Neuronal stem cell (in vitro differentiated cells): ENCODE measurements around the gene GPS2.

Experiments
- DNase-seq: peaks from one replicate; pipeline ENCODE4 v3.0.0-alpha.2; 2013; ENCODE audit warnings: low spot score
- H2AFZ ChIP-seq: one replicate; pipeline ENCODE4 v1.6.1; 2013; ENCODE audit warnings: mild to moderate bottlenecking, low read length, inconsistent platforms
- H2AK5ac ChIP-seq: 2 replicates; pipeline ENCODE4 v1.6.1; 2013; ENCODE audit warnings: low read depth, mild to moderate bottlenecking, inconsistent platforms, low read length, moderate library complexity, mixed read lengths
- H2BK120ac ChIP-seq: 2 replicates; pipeline ENCODE4 v1.6.1; 2013; ENCODE audit warnings: low read depth, mild to moderate bottlenecking, inconsistent platforms, low read length, moderate library complexity, mixed read lengths
- H2BK12ac ChIP-seq: one replicate; pipeline ENCODE4 v1.6.1; 2013; ENCODE audit warnings: low read length, inconsistent platforms
- H2BK15ac ChIP-seq: 2 replicates; pipeline ENCODE4 v1.6.1; 2013; ENCODE audit warnings: mild to moderate bottlenecking, low read length, inconsistent platforms, mixed read lengths
- H2BK5ac ChIP-seq: one replicate; pipeline ENCODE4 v1.6.1; 2013; ENCODE audit warnings: inconsistent platforms, mild to moderate bottlenecking, low read length, moderate library complexity
- H3K14ac ChIP-seq: one replicate; pipeline ENCODE4 v1.6.1; 2013; ENCODE audit warnings: low read length, inconsistent platforms
- H3K18ac ChIP-seq: 2 replicates; pipeline ENCODE4 v1.6.1; 2013; ENCODE audit warnings: low read length, inconsistent platforms
- H3K23ac ChIP-seq: 2 replicates; pipeline ENCODE4 v1.6.1; 2013; ENCODE audit warnings: low read depth, mild to moderate bottlenecking, mixed read lengths, low read length, inconsistent platforms; ENCODE audit not compliant: poor library complexity
- H3K27ac ChIP-seq: replicated peaks from 3 replicates; pipeline ENCODE4 v1.5.1; 2013; ENCODE audit warnings: low read length, inconsistent platforms
- H3K27me3 ChIP-seq, 3 experiments: 2 replicates each; pipeline ENCODE4 v1.6.1; 2013; ENCODE audit warnings: low read length in 3 of 3, mild to moderate bottlenecking in 2 of 3, inconsistent platforms in 1 of 3, low read depth in 1 of 3, mixed read lengths in 1 of 3, moderate library complexity in 1 of 3; ENCODE audit not compliant: control insufficient read depth in 3 of 3, insufficient read depth in 3 of 3
- H3K36me3 ChIP-seq, 2 donors: replicated peaks in 1 of 2; 2 replicates each; pipeline ENCODE4 v1.6.1; 2013; ENCODE audit warnings: low read length in 2 of 2; ENCODE audit not compliant: control insufficient read depth in 2 of 2, insufficient read depth in 2 of 2
- H3K4ac ChIP-seq: 2 replicates; pipeline ENCODE4 v1.6.1; 2013; ENCODE audit warnings: inconsistent platforms, mild to moderate bottlenecking, low read length, moderate library complexity
- H3K4me1 ChIP-seq, 2 donors: 1 replicate in 1 of 2; 2 replicates in 1 of 2; pipeline ENCODE4 v1.6.1; 2013; ENCODE audit warnings: low read length in 2 of 2, low read depth in 1 of 2; ENCODE audit not compliant: control insufficient read depth in 2 of 2, insufficient read depth in 1 of 2
- H3K4me2 ChIP-seq: one replicate; pipeline ENCODE4 v1.6.1; 2013; ENCODE audit warnings: mild to moderate bottlenecking, low read length, inconsistent platforms; ENCODE audit not compliant: insufficient read depth, poor library complexity, severe bottlenecking
- H3K4me3 ChIP-seq, 2 donors: 2 replicates each; pipeline ENCODE4 v1.5.1; 2013; ENCODE audit warnings: low read length in 2 of 2, mild to moderate bottlenecking in 2 of 2, inconsistent platforms in 1 of 2, moderate library complexity in 1 of 2
- H3K79me1 ChIP-seq: one replicate; pipeline ENCODE4 v1.6.1; 2013; ENCODE audit warnings: low read depth, mild to moderate bottlenecking, inconsistent platforms, low read length, moderate library complexity
- H3K9ac ChIP-seq: one replicate; pipeline ENCODE4 v1.6.1; 2013; ENCODE audit warnings: mild to moderate bottlenecking, low read depth, low read length, inconsistent platforms; ENCODE audit not compliant: poor library complexity
- H3K9me3 ChIP-seq, 2 donors: replicated peaks in 1 of 2; 2 replicates each; pipeline versions ENCODE3 to v1.6.1; 2013; ENCODE audit warnings: low read length in 2 of 2, mild to moderate bottlenecking in 2 of 2, inconsistent platforms in 1 of 2, low read depth in 1 of 2, mixed read lengths in 1 of 2, moderate library complexity in 1 of 2; ENCODE audit not compliant: control insufficient read depth in 2 of 2, insufficient read depth in 1 of 2
- H4K8ac ChIP-seq: one replicate; pipeline ENCODE4 v1.6.1; 2013; ENCODE audit warnings: low read depth, mild to moderate bottlenecking, inconsistent platforms, low read length, moderate library complexity
- H4K91ac ChIP-seq: one replicate; pipeline ENCODE4 v1.6.1; 2013; ENCODE audit warnings: low read length, low read depth, mild to moderate bottlenecking, inconsistent platforms; ENCODE audit not compliant: poor library complexity
- WGBS, 2 donors: extraction: QIAGEN DNeasy Blood & Tissue Kit; methylation state at CpG; one replicate each; pipeline ENCODE4 v1.1.7; 2013; ENCODE audit warnings: missing lambda C conversion rate in 2 of 2, mixed read lengths in 1 of 2; ENCODE audit not compliant: insufficient read length in 2 of 2, insufficient replicate concordance in 1 of 2; ENCODE audit errors: extremely low coverage in 2 of 2; 5-methylcytosine and 5-hydroxymethylcytosine counted together

Gene GPS2

DNA sequence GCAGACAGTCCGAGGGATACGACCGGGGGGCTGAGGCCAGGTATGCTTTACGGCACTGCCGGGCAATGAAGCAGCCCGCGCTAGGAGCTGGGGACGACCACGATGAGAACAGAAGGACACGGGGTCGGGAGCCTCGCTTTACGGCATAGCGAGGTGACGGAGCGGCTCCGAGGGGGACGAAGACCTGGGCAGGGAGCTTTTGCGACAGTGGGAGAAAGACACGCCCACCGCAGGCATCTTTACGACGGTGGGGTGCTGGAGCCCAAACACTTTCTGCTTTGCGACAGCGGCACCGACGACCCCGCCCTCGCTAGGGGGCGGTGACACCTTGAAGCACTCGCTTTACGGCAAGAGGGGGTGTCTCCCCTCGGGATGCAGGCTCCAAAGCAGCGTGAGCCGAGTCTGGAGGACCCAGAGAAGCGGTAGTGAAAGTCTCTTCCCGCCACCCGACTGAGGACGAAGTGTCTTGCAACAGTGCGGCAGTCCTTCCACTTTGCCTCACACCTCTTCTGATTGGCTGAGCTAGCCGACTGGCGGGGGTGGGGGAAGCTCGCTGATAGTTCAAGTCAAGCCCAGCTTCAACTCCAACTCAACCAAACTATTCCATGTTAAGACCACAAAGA, 14.3 kb upstream of the GPS2 start:
- no peak overlapping the region for H4K8ac ChIP-seq
- H3K4me1 ChIP-seq = peaks cover 13 to 15% of the 10 kb centered on the region in 2 donors
- no peak overlapping the region for H2BK120ac ChIP-seq
- peak; percentile 99 for DNase-seq
- peak overlapping the region; percentile 100 for H3K23ac ChIP-seq
- peak overlapping the region; percentile 85 for H2BK5ac ChIP-seq
- H3K4ac ChIP-seq = no peak overlapping the region
- H2BK15ac ChIP-seq = no peak overlapping the region
- no peaks in the 10 kb centered on the region for H3K9me3 ChIP-seq
- no peaks in the 10 kb centered on the region for H3K27me3 ChIP-seq
- H3K18ac ChIP-seq = peak overlapping the region; percentile 95
- no peak overlapping the region for H3K14ac ChIP-seq
- peaks cover 14% of the 10 kb centered on the region for H3K79me1 ChIP-seq
- no peak overlapping the region for H4K91ac ChIP-seq
- no CpG with 5 or more reads among the region's 43 CpGs for WGBS, 2 donors
- H2BK12ac ChIP-seq = no peak overlapping the region
- H2AFZ ChIP-seq = peak overlapping the region; percentile 86
- peaks cover 15 to 27% of the 10 kb centered on the region in 2 donors for H3K36me3 ChIP-seq
- H3K4me2 ChIP-seq = peak overlapping the region; percentile 87
- no peak overlapping the region for H2AK5ac ChIP-seq
- H3K4me3 ChIP-seq = peak overlapping the region; percentile 96 to 99
- H3K9ac ChIP-seq = peak overlapping the region; percentile 97
- peak overlapping the region; percentile 94 for H3K27ac ChIP-seq

- Histone ChIP-seq H3K79me1 (peaks cover 14% of the 10 kb centered on the region), H3K4me3 (peak within 1 kb of the TSS; percentile 96 to 99), H2BK12ac (no peak within 1 kb of the TSS), H3K14ac (peak within 1 kb of the TSS; percentile 100), H3K18ac (peak within 1 kb of the TSS; percentile 96), H3K23ac (peak within 1 kb of the TSS; percentile 100), H3K27me3 (no peaks in the 10 kb centered on the region), H3K4ac (peak within 1 kb of the TSS; percentile 27), H3K4me2 (peak within 1 kb of the TSS; percentile 87), H2BK5ac (peak within 1 kb of the TSS; percentile 85), H2BK15ac (peak within 1 kb of the TSS; percentile 46), H2AK5ac (peak within 1 kb of the TSS; percentile 74), H3K9me3 (no peaks in the 10 kb centered on the region), H4K8ac (peak within 1 kb of the TSS; percentile 59), H4K91ac (no peak within 1 kb of the TSS), H3K4me1 (peaks cover 13 to 15% of the 10 kb centered on the region in 2 donors), H3K36me3 (peaks cover 20 to 33% of the 10 kb centered on the region in 2 donors), H3K9ac (peak within 1 kb of the TSS; percentile 100), H2AFZ (peak within 1 kb of the TSS; percentile 86), H2BK120ac (peak within 1 kb of the TSS; percentile 63), H3K27ac (peak within 1 kb of the TSS; percentile 94)
- DNase-seq = no peak
- WGBS, 2 donors = no CpG with 5 or more reads among the region's 50 CpGs
These were observed 13.7 kb upstream of the GPS2 start, which contains the start of gene NEURL4 for GRCh38 chr17:7328840-7329373. Gene NEURL4, minus strand, starts transcription at chr17:7329335. Its CDS starts 23 bp downstream, at chr17:7329312.

DNA sequence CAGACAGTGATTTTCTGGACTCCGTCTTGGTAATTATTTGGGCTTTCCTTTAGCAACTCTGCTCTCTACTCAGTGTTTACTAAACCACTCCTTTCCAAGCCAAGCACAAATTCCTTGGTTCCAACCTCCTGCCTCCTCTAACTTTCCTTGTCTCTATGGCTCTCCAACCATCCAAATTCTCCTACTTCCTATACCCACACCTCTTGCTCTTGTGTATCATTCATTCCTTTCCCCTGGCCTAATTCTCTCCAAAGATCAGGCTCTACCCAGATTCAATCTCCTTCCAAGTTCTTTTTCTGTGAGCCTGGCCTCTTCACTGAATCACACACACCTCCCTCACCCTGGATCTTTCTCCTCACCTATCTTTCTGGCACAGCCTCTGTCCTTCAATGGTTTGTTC, 12.8 kb upstream of the GPS2 start:
- Histone ChIP-seq H3K4me2 (peak overlapping the region; percentile 77), H3K9me3 (no peaks in the 10 kb centered on the region), H3K27ac (no peak overlapping the region), H3K4me1 (peaks cover 13 to 15% of the 10 kb centered on the region in 2 donors), H3K79me1 (peaks cover 18% of the 10 kb centered on the region), H3K9ac (no peak overlapping the region), H3K4ac (no peak overlapping the region), H2BK5ac (no peak overlapping the region), H3K4me3 (peak overlapping the region in 1 of 2 donors; percentile 96), H4K8ac (no peak overlapping the region), H3K23ac (no peak overlapping the region), H3K14ac (no peak overlapping the region), H3K36me3 (peaks cover 29 to 42% of the 10 kb centered on the region in 2 donors), H2BK12ac (no peak overlapping the region), H4K91ac (no peak overlapping the region), H3K27me3 (no peaks in the 10 kb centered on the region), H2AK5ac (no peak overlapping the region), H3K18ac (no peak overlapping the region), H2AFZ (no peak overlapping the region), H2BK120ac (no peak overlapping the region), H2BK15ac (no peak overlapping the region)
- no CpG with 5 or more reads among the region's 1 CpG for WGBS, 2 donors
- no peak for DNase-seq

DNA sequence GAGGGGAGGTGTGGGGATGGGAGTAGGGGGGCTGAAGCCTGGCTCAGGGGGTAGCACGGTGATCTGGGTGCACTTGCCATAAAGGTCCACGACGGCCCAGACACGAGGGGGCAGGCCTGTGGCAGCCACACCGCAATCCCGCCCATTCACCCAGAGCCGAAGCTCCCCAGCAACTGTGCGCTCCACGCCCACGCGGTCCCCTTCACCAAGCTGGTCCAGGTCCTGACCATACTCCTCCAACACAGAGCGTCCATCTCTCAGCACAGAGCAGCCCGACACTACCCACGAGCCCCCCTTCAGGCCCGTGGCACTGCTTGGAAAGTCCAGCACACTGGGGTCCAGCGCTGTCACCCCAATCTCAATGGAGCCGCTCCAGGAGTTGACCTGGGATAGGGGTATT, 12.3 kb upstream of the GPS2 start:
- no peak for DNase-seq
- H3K14ac ChIP-seq = no peak overlapping the region
- WGBS, 2 donors = no CpG with 5 or more reads among the region's 17 CpGs
- no peak overlapping the region for H2BK5ac ChIP-seq
- H2BK15ac ChIP-seq = no peak overlapping the region
- H3K23ac ChIP-seq = no peak overlapping the region
- no peak overlapping the region for H3K9ac ChIP-seq
- peaks cover 18% of the 10 kb centered on the region for H3K79me1 ChIP-seq
- H3K4me3 ChIP-seq = peak overlapping the region in 1 of 2 donors; percentile 4
- H2BK12ac ChIP-seq = no peak overlapping the region
- no peak overlapping the region for H3K4me2 ChIP-seq
- H4K91ac ChIP-seq = no peak overlapping the region
- peaks cover 34 to 47% of the 10 kb centered on the region in 2 donors for H3K36me3 ChIP-seq
- H3K18ac ChIP-seq = no peak overlapping the region
- H2BK120ac ChIP-seq = no peak overlapping the region
- no peaks in the 10 kb centered on the region for H3K27me3 ChIP-seq
- no peaks in the 10 kb centered on the region for H3K9me3 ChIP-seq
- no peak overlapping the region for H4K8ac ChIP-seq
- no peak overlapping the region for H2AK5ac ChIP-seq
- no peak overlapping the region for H3K27ac ChIP-seq
- H3K4ac ChIP-seq = peak overlapping the region; percentile 15
- peaks cover 13 to 15% of the 10 kb centered on the region in 2 donors for H3K4me1 ChIP-seq
- no peak overlapping the region for H2AFZ ChIP-seq
